Duodenal mucosa (tissue), 2 donors: ENCODE measurements around the gene TMEM52.
A peak's percentile ranks its signal among the peaks of the same experiment; 100 is the strongest.

Experiments
- H3K27ac ChIP-seq: one replicate; pipeline ENCODE4 v1.7.0; 2013; ENCODE audit warnings: low read depth, low read length
- H3K27me3 ChIP-seq, 2 donors: one replicate each; pipeline ENCODE4 v1.7.0; 2013; ENCODE audit warnings: low read length in 2 of 2, control low read depth in 1 of 2; ENCODE audit not compliant: insufficient read depth in 2 of 2, control insufficient read depth in 1 of 2
- H3K36me3 ChIP-seq, 2 donors: one replicate each; pipeline ENCODE4 v1.7.0; 2013; ENCODE audit warnings: low read length in 2 of 2, control low read depth in 1 of 2; ENCODE audit not compliant: insufficient read depth in 2 of 2, control insufficient read depth in 1 of 2
- H3K4me1 ChIP-seq, 2 donors: one replicate each; pipeline ENCODE4 v1.7.0; 2013; ENCODE audit warnings: low read length in 2 of 2, control low read depth in 1 of 2; ENCODE audit not compliant: insufficient read depth in 2 of 2, control insufficient read depth in 1 of 2
- H3K4me3 ChIP-seq, 2 donors: one replicate each; pipeline ENCODE4 v1.7.0; 2013; ENCODE audit warnings: low read length in 2 of 2, low read depth in 1 of 2
- H3K9ac ChIP-seq, 2 donors: one replicate each; pipeline ENCODE4 v1.7.0; 2013; ENCODE audit warnings: low read length in 2 of 2, low read depth in 1 of 2
- H3K9me3 ChIP-seq, 2 donors: one replicate each; pipeline ENCODE4 v1.7.0; 2013; ENCODE audit warnings: low read length in 2 of 2, control low read depth in 1 of 2; ENCODE audit not compliant: control insufficient read depth in 1 of 2

The TMEM52 gene

GRCh38 chr1:1883092-1883873, 35.8 kb downstream of the TMEM52 start:
- H3K9ac ChIP-seq, result peak overlapping the region in 1 of 2 donors; percentile 35
- peaks cover 48 to 52% of the 10 kb centered on the region in 2 donors for H3K4me1 ChIP-seq
- H3K27me3 ChIP-seq, result no peaks in the 10 kb centered on the region
- H3K9me3 ChIP-seq, result no peaks in the 10 kb centered on the region
- peaks cover 4 to 6% of the 10 kb centered on the region in 2 donors for H3K36me3 ChIP-seq
- no peak overlapping the region for H3K27ac ChIP-seq
- H3K4me3 ChIP-seq, result no peak overlapping the region

- peak overlapping the region; percentile 3 to 50 for H3K9ac ChIP-seq
Measured at GRCh38 chr1:1881727-1882126, 37.4 kb downstream of the TMEM52 start.

GRCh38 chr1:1880617-1881312, 38.3 kb downstream of the TMEM52 start:
- Histone ChIP-seq H3K27ac (peak overlapping the region; percentile 41), H3K9me3 (no peaks in the 10 kb centered on the region), H3K4me1 (peaks cover 54 to 57% of the 10 kb centered on the region in 2 donors), H3K4me3 (peak overlapping the region; percentile 8 to 48), H3K27me3 (no peaks in the 10 kb centered on the region), H3K36me3 (peaks cover 7 to 21% of the 10 kb centered on the region in 2 donors), H3K9ac (peak overlapping the region; percentile 3 to 50)

More at GRCh38 chr1:1881727-1882126, 37.4 kb downstream of the TMEM52 start:
- Histone ChIP-seq H3K4me3 (peak overlapping the region; percentile 9 to 21), H3K27ac (peak overlapping the region; percentile 53), H3K9me3 (no peaks in the 10 kb centered on the region), H3K36me3 (peaks cover 4 to 11% of the 10 kb centered on the region in 2 donors), H3K27me3 (no peaks in the 10 kb centered on the region), H3K4me1 (peaks cover 48 to 50% of the 10 kb centered on the region in 2 donors)

GRCh38 chr1:1879942-1880341, 39.1 kb downstream of the TMEM52 start:
- H3K9ac ChIP-seq, result no peak overlapping the region
- peaks cover 54 to 57% of the 10 kb centered on the region in 2 donors for H3K4me1 ChIP-seq
- H3K27me3 ChIP-seq, result no peaks in the 10 kb centered on the region
- H3K27ac ChIP-seq, result no peak overlapping the region
- peaks cover 7 to 29% of the 10 kb centered on the region in 2 donors for H3K36me3 ChIP-seq
- no peaks in the 10 kb centered on the region for H3K9me3 ChIP-seq
- H3K4me3 ChIP-seq, result no peak overlapping the region

- no peak overlapping the region for H3K9ac ChIP-seq
- no peak overlapping the region for H3K4me3 ChIP-seq
- peaks cover 52 to 57% of the 10 kb centered on the region in 2 donors for H3K4me1 ChIP-seq
Measured at GRCh38 chr1:1877865-1878436, 41.1 kb downstream of the TMEM52 start.

GRCh38 chr1:1876335-1876930, 42.6 kb downstream of the TMEM52 start:
- Histone ChIP-seq H3K4me1 (peaks cover 58 to 61% of the 10 kb centered on the region in 2 donors), H3K9me3 (no peaks in the 10 kb centered on the region), H3K27me3 (no peaks in the 10 kb centered on the region), H3K36me3 (peaks cover 7 to 37% of the 10 kb centered on the region in 2 donors), H3K4me3 (no peak overlapping the region), H3K9ac (no peak overlapping the region), H3K27ac (no peak overlapping the region)

More at GRCh38 chr1:1877865-1878436, 41.1 kb downstream of the TMEM52 start:
- H3K36me3 ChIP-seq, result peaks cover 7 to 32% of the 10 kb centered on the region in 2 donors
- H3K27ac ChIP-seq, result no peak overlapping the region
- no peaks in the 10 kb centered on the region for H3K27me3 ChIP-seq
- no peaks in the 10 kb centered on the region for H3K9me3 ChIP-seq

GRCh38 chr1:1875932-1876331, 43.1 kb downstream of the TMEM52 start:
- Histone ChIP-seq H3K4me3 (no peak overlapping the region), H3K9ac (no peak overlapping the region), H3K4me1 (peaks cover 55 to 60% of the 10 kb centered on the region in 2 donors), H3K36me3 (peaks cover 7 to 42% of the 10 kb centered on the region in 2 donors), H3K9me3 (no peaks in the 10 kb centered on the region), H3K27ac (no peak overlapping the region), H3K27me3 (no peaks in the 10 kb centered on the region)

GRCh38 chr1:1874901-1875300, 44.2 kb downstream of the TMEM52 start:
- H3K9ac ChIP-seq, result no peak overlapping the region
- no peaks in the 10 kb centered on the region for H3K9me3 ChIP-seq
- no peak overlapping the region for H3K4me3 ChIP-seq
- H3K36me3 ChIP-seq, result peaks cover 7 to 42% of the 10 kb centered on the region in 2 donors
- peaks cover 50 to 61% of the 10 kb centered on the region in 2 donors for H3K4me1 ChIP-seq
- H3K27me3 ChIP-seq, result no peaks in the 10 kb centered on the region
- H3K27ac ChIP-seq, result no peak overlapping the region

GRCh38 chr1:1873186-1873585, 45.9 kb downstream of the TMEM52 start:
- Histone ChIP-seq H3K9ac (no peak overlapping the region), H3K4me1 (peaks cover 43 to 55% of the 10 kb centered on the region in 2 donors), H3K27me3 (no peaks in the 10 kb centered on the region), H3K36me3 (peaks cover 3 to 34% of the 10 kb centered on the region in 2 donors), H3K4me3 (no peak overlapping the region), H3K9me3 (no peaks in the 10 kb centered on the region), H3K27ac (no peak overlapping the region)
